DOHH2 (cell line): ENCODE data around the gene RHBG.
"Not testable (repeated sequence)": the region's sequence is repeated elsewhere in the genome, so short reads cannot be mapped to it uniquely, and the experiment has no call there.

Experiments
- H3F3A ChIP-seq: fragments of 200-600 bp; sonication (generic), shearing (Covaris generic); 2 replicates; pipeline ENCODE4 v1.6.0; 2016; ENCODE audit warnings: antibody characterized with exemption, mild to moderate bottlenecking; ENCODE audit not compliant: control insufficient read depth, insufficient read depth
- H3K27ac ChIP-seq: fragments of 200-600 bp; sonication (generic); 2 replicates; pipeline ENCODE4 v1.5.1; 2014; ENCODE audit warnings: low read depth, mild to moderate bottlenecking, low read length, moderate library complexity
- H3K27me3 ChIP-seq: fragments of 200-600 bp; sonication (generic); 2 replicates; pipeline ENCODE4 v1.6.1; 2014; ENCODE audit warnings: mild to moderate bottlenecking, low read length, mixed read lengths; ENCODE audit not compliant: control insufficient read depth
- H3K36me3 ChIP-seq: fragments of 200-600 bp; sonication (generic); 2 replicates; pipeline ENCODE4 v1.6.1; 2014; ENCODE audit warnings: mild to moderate bottlenecking, low read length, moderate library complexity, mixed read lengths; ENCODE audit not compliant: control insufficient read depth
- H3K4me1 ChIP-seq: fragments of 200-600 bp; sonication (generic); 2 replicates; pipeline ENCODE4 v1.6.1; 2014; ENCODE audit warnings: mild to moderate bottlenecking, low read length, mixed read lengths; ENCODE audit not compliant: control insufficient read depth
- H3K4me2 ChIP-seq: fragments of 200-600 bp; sonication (generic); 2 replicates; pipeline ENCODE4 v1.6.0; 2014; ENCODE audit warnings: mild to moderate bottlenecking, low read length, moderate library complexity
- H3K4me3 ChIP-seq: fragments of 200-600 bp; sonication (generic); 2 replicates; pipeline ENCODE4 v1.5.1; 2014; ENCODE audit warnings: mild to moderate bottlenecking, low read length, mixed read lengths
- H3K79me2 ChIP-seq: fragments of 200-600 bp; sonication (generic); 2 replicates; pipeline ENCODE4 v1.6.1; 2014; ENCODE audit warnings: mild to moderate bottlenecking, low read length, mixed read lengths; ENCODE audit not compliant: control insufficient read depth
- H3K9me2 ChIP-seq: fragments of 200-600 bp; sonication (generic); replicated peaks from 2 replicates; pipeline ENCODE4 v1.6.1; 2014; ENCODE audit warnings: mild to moderate bottlenecking, low read length, mixed read lengths; ENCODE audit not compliant: control insufficient read depth
- H3K9me3 ChIP-seq: fragments of 200-600 bp; sonication (generic); 2 replicates; pipeline ENCODE4 v1.6.1; 2014; ENCODE audit warnings: antibody characterized with exemption, low read length, mixed read lengths; ENCODE audit not compliant: control insufficient read depth, insufficient read depth
- H4K20me1 ChIP-seq: fragments of 200-600 bp; sonication (generic); 2 replicates; pipeline ENCODE4 v1.6.0; 2014; ENCODE audit warnings: low read depth, mild to moderate bottlenecking, antibody characterized with exemption, low read length, moderate library complexity; ENCODE audit not compliant: control insufficient read depth, insufficient read depth
- CTCF ChIP-seq: fragments of 200-600 bp; sonication (generic); IDR thresholded peaks from one replicate; pipeline ENCODE4 v1.5.1; 2014; ENCODE audit warnings: antibody characterized with exemption, mild to moderate bottlenecking, low read depth, low read length; ENCODE audit not compliant: poor library complexity, severe bottlenecking
- EZH2phosphoT487 ChIP-seq: fragments of 200-600 bp; sonication (generic); IDR thresholded peaks from 2 replicates; pipeline ENCODE4 v1.6.1; 2017; ENCODE audit warnings: borderline replicate concordance, mild to moderate bottlenecking, antibody characterized with exemption, low read length, moderate library complexity, mixed read lengths

The RHBG gene

GRCh38 chr1:156338180-156338976 lies 30.6 kb upstream of the RHBG start, which contains the start of the genes CCT3 and TSACC:
TSS of gene CCT3 (minus strand) at chr1:156338292. CDS start at chr1:156338184, 108 bp downstream.
TSS of gene TSACC (plus strand) at chr1:156338526. CDS start at chr1:156339758, 1,232 bp downstream.
- Histone ChIP-seq H3K4me3 (peak within 1 kb of the TSS; percentile 86), H3K36me3 (peaks cover 43% of the 10 kb centered on the region), H3K9me3 (no peaks in the 10 kb centered on the region), H3K27me3 (no peaks in the 10 kb centered on the region), H4K20me1 (peaks cover 15% of the 10 kb centered on the region; the same call in 1 of the 2 replicates), H3K27ac (peak within 1 kb of the TSS; percentile 92), H3F3A (peaks cover 15% of the 10 kb centered on the region; the same call in 1 of the 2 replicates), H3K9me2 (no peaks in the 10 kb centered on the region), H3K4me2 (peak within 1 kb of the TSS; percentile 89), H3K79me2 (peaks cover 54% of the 10 kb centered on the region), H3K4me1 (peaks cover 25% of the 10 kb centered on the region)
- no peak for TF ChIP-seq CTCF
- TF ChIP-seq EZH2phosphoT487 = no peak

- Histone ChIP-seq H3K9me2 (no peaks in the 10 kb centered on the region), H3F3A (peaks cover 10% of the 10 kb centered on the region; the same call in 1 of the 2 replicates), H4K20me1 (no peaks in the 10 kb centered on the region), H3K4me1 (peaks cover 6% of the 10 kb centered on the region), H3K4me2 (no peak overlapping the region), H3K4me3 (no peak overlapping the region), H3K36me3 (peaks cover 3% of the 10 kb centered on the region; the same call in 1 of the 2 replicates), H3K9me3 (no peaks in the 10 kb centered on the region), H3K79me2 (peaks cover 14% of the 10 kb centered on the region), H3K27ac (no peak overlapping the region), H3K27me3 (peaks cover 9% of the 10 kb centered on the region)
- TF ChIP-seq EZH2phosphoT487 = no peak
Measured at GRCh38 chr1:156342166-156342955, 26.6 kb upstream of the RHBG start.

GRCh38 chr1:156344409-156344808 lies 24.6 kb upstream of the RHBG start:
- no peak overlapping the region for H3K27ac ChIP-seq
- no peaks in the 10 kb centered on the region for H4K20me1 ChIP-seq
- peaks cover 3% of the 10 kb centered on the region for H3K4me1 ChIP-seq
- TF ChIP-seq EZH2phosphoT487 = no peak
- TF ChIP-seq CTCF = no peak
- peaks cover 13% of the 10 kb centered on the region for H3K27me3 ChIP-seq
- H3K4me3 ChIP-seq = no peak overlapping the region
- H3K79me2 ChIP-seq = 0 out of 2 replicates have a peak, but pooled peaks cover 3% of the 10 kb centered on the region
- H3K9me2 ChIP-seq = no peaks in the 10 kb centered on the region
- H3K36me3 ChIP-seq = no peaks in the 10 kb centered on the region
- no peaks in the 10 kb centered on the region for H3K9me3 ChIP-seq
- H3F3A ChIP-seq = peaks cover 4% of the 10 kb centered on the region; the same call in 1 of the 2 replicates
- no peak overlapping the region for H3K4me2 ChIP-seq

GRCh38 chr1:156346035-156346434 lies 23.0 kb upstream of the RHBG start:
- H3K9me3 ChIP-seq = not testable (repeated sequence)

More at GRCh38 chr1:156346035-156346434, 23.0 kb upstream of the RHBG start:
- not testable (repeated sequence) for H3K4me2 ChIP-seq, H3K9me2 ChIP-seq, H3F3A ChIP-seq, H3K4me3 ChIP-seq, H3K27ac ChIP-seq, H3K36me3 ChIP-seq, H4K20me1 ChIP-seq, H3K79me2 ChIP-seq, H3K4me1 ChIP-seq
- H3K27me3 ChIP-seq = peaks cover 17% of the 10 kb centered on the region
